HCT116 (cell line): ENCODE results near the gene LRRC74A. TPM values are rescaled to one million over a fixed set of nuclear protein-coding genes. Genes with fewer than 3 reads are reported as not detected.

Experiments used
- ATAC-seq: fragments of 200-7000 bp; cut with Tn5 transposase; 2 replicates; pipeline ENCODE4 v1.9.1; 2020; ENCODE audit warnings: mild to moderate bottlenecking, moderate library complexity
- BruUV-seq: library from RNA; stranded (reverse); fragments of 400-500 nt; replicated peaks from 2 replicates; lab custom pipeline; 2021; lab: Mats Ljungman, UMichigan
- CTCF ChIA-PET: fragments of 300-600 bp; sonication (Branson Sonifier 250); formaldehyde crosslinking; loops from one replicate; lab custom pipeline; 2021; ENCODE audit warnings: antibody characterized with exemption; lab: Charles Lee
- POLR2A ChIA-PET: fragments of 300-600, 350-600 bp; sonication (Branson Sonifier 250); formaldehyde crosslinking; loops from one replicate; lab custom pipeline; 2021; ENCODE audit warnings: antibody characterized with exemption; lab: Charles Lee
- RAD21 ChIA-PET, 2 experiments: fragments of 300-600 bp; sonication (Branson Sonifier 250); formaldehyde crosslinking; loops; one replicate each; lab custom pipeline; 2023; ENCODE audit warnings: low total read pairs in 2 of 2; ENCODE audit not compliant: uncharacterized antibody in 2 of 2, unreplicated experiment in 2 of 2, low non-redundant PET in 1 of 2; lab: Charles Lee
- DNase-seq: peaks from one replicate; pipeline ENCODE4 v3.0.0-alpha.2; 2010; ENCODE audit warnings: low read depth, low spot score
- H2AFZ ChIP-seq: fragments of 200-600 bp; shearing (Covaris generic), sonication (generic); 2 replicates; pipeline ENCODE4 v1.6.1; 2017; ENCODE audit warnings: low read depth, mixed run types, mixed read lengths, antibody characterized with exemption, low read length; ENCODE audit not compliant: poor library complexity, severe bottlenecking
- H3K27ac ChIP-seq: 2 replicates; pipeline ENCODE4 v1.5.1; 2012; ENCODE audit warnings: low read depth, low read length
- H3K27me3 ChIP-seq: fragments of 200-600 bp; sonication (generic); 2 replicates; pipeline ENCODE4 v1.6.1; 2016; ENCODE audit warnings: mixed run types, low read length, mixed read lengths; ENCODE audit not compliant: insufficient read depth
- H3K36me3 ChIP-seq, 2 experiments: fragments of 200-500 bp in 1 of 2; fragments of 200-600 bp in 1 of 2; sonication (Bioruptor generic) in 1 of 2; sonication (generic) in 1 of 2; 2 replicates each; pipeline versions ENCODE4 v1.5.1 to v1.6.1; 2014 to 2016; ENCODE audit warnings: low read length in 2 of 2, inconsistent platforms in 1 of 2, mixed read lengths in 1 of 2, mixed run types in 1 of 2; ENCODE audit not compliant: insufficient read depth in 2 of 2, control insufficient read depth in 1 of 2
- H3K4me1 ChIP-seq, 2 experiments: fragments of 200-600 bp in 1 of 2; sonication (generic) in 1 of 2; 2 replicates each; pipeline versions ENCODE4 v1.5.1 to v1.6.1; 2012 to 2017; ENCODE audit warnings: low read length in 2 of 2, inconsistent platforms in 1 of 2, mild to moderate bottlenecking in 1 of 2, mixed read lengths in 1 of 2, mixed run types in 1 of 2, moderate library complexity in 1 of 2; ENCODE audit not compliant: insufficient read depth in 2 of 2, control insufficient read depth in 1 of 2
- H3K4me2 ChIP-seq: fragments of 200-600 bp; sonication (generic); 2 replicates; pipeline ENCODE4 v1.6.1; 2017; ENCODE audit warnings: mixed run types, low read length, mixed read lengths
- H3K4me3 ChIP-seq, 2 experiments: fragments of 200-600 bp in 1 of 2; sonication (generic) in 1 of 2; replicated peaks in 1 of 2; 2 replicates each; pipeline ENCODE4 v1.5.1; 2011 to 2016; ENCODE audit warnings: low read length in 2 of 2, control low read depth in 1 of 2, low read depth in 1 of 2, mild to moderate bottlenecking in 1 of 2, mixed read lengths in 1 of 2, mixed run types in 1 of 2
- H3K79me2 ChIP-seq: fragments of 200-600 bp; sonication (generic); 2 replicates; pipeline ENCODE4 v1.6.1; 2017; ENCODE audit warnings: mild to moderate bottlenecking, mixed run types, low read length, moderate library complexity, mixed read lengths; ENCODE audit not compliant: insufficient read depth
- H3K9ac ChIP-seq: fragments of 200-600 bp; sonication (generic); 2 replicates; pipeline ENCODE4 v1.6.1; 2016; ENCODE audit warnings: low read length, mixed read lengths
- H3K9me2 ChIP-seq: fragments of 200-600 bp; sonication (generic), shearing (Covaris generic); 2 replicates; pipeline ENCODE4 v1.6.1; 2017; ENCODE audit warnings: mixed run types, mild to moderate bottlenecking, moderate library complexity; ENCODE audit not compliant: insufficient read depth
- H3K9me3 ChIP-seq, 2 experiments: fragments of 200-500 bp in 1 of 2; fragments of 200-600 bp in 1 of 2; sonication (Bioruptor generic) in 1 of 2; sonication (generic) in 1 of 2; 2 replicates each; pipeline ENCODE4 v1.6.1; 2014 to 2017; ENCODE audit warnings: low read length in 2 of 2, mixed read lengths in 2 of 2, inconsistent platforms in 1 of 2, low read depth in 1 of 2, mild to moderate bottlenecking in 1 of 2, mixed run types in 1 of 2, moderate library complexity in 1 of 2; ENCODE audit not compliant: control insufficient read depth in 1 of 2, insufficient read depth in 1 of 2
- H4K20me1 ChIP-seq: fragments of 200-600 bp; sonication (generic), shearing (Covaris generic); 2 replicates; pipeline ENCODE4 v1.6.1; 2017; ENCODE audit warnings: mixed run types, mild to moderate bottlenecking, moderate library complexity; ENCODE audit not compliant: insufficient read depth
- ATF3 ChIP-seq: IDR thresholded peaks from 2 replicates; pipeline ENCODE4 v1.6.1; 2012
- CBX3 ChIP-seq: IDR thresholded peaks from 2 replicates; pipeline ENCODE4 v1.6.1; 2012; ENCODE audit warnings: low read depth
- CTCF ChIP-seq, 3 experiments: fragments of 200-600 bp in 1 of 3; sonication (generic) in 1 of 3; IDR thresholded peaks in 2 of 3; conservative IDR thresholded peaks in 1 of 3; 2 replicates each; pipeline ENCODE4 v1.5.1; 2012 to 2017; ENCODE audit warnings: low read depth in 2 of 3, low read length in 2 of 3, antibody characterized with exemption in 1 of 3, borderline replicate concordance in 1 of 3, control low read depth in 1 of 3, mild to moderate bottlenecking in 1 of 3, mixed read lengths in 1 of 3, mixed run types in 1 of 3, moderate library complexity in 1 of 3; ENCODE audit not compliant: insufficient read depth in 1 of 3
- ELF1 ChIP-seq: IDR thresholded peaks from 2 replicates; pipeline ENCODE4 v1.6.1; 2012; ENCODE audit warnings: low read depth, borderline replicate concordance
- EZH2 ChIP-seq: fragments of 200-600 bp; sonication (generic); IDR thresholded peaks from 2 replicates; pipeline ENCODE4 v1.6.1; 2017; ENCODE audit warnings: antibody characterized with exemption, mixed run types
- FOSL1 ChIP-seq: IDR thresholded peaks from 2 replicates; pipeline ENCODE4 v1.6.1; 2012; ENCODE audit warnings: low read depth
- JUND ChIP-seq: IDR thresholded peaks from 2 replicates; pipeline ENCODE4 v1.6.1; 2012
- POLR2A ChIP-seq: IDR thresholded peaks from 2 replicates; pipeline ENCODE4 v1.7.0; 2011; ENCODE audit warnings: borderline replicate concordance; ENCODE audit not compliant: insufficient read depth, insufficient read length; ENCODE audit errors: extremely low read depth
- POLR2AphosphoS5 ChIP-seq: IDR thresholded peaks from 2 replicates; pipeline ENCODE4 v1.6.1; 2011; ENCODE audit warnings: mild to moderate bottlenecking, low read depth, low read length, moderate library complexity
- RAD21 ChIP-seq: IDR thresholded peaks from 2 replicates; pipeline ENCODE4 v1.6.1; 2012; ENCODE audit warnings: low read depth, mild to moderate bottlenecking
- SIN3A ChIP-seq: IDR thresholded peaks from 2 replicates; pipeline ENCODE4 v1.6.1; 2012; ENCODE audit warnings: low read depth
- SP1 ChIP-seq: IDR thresholded peaks from 2 replicates; pipeline ENCODE4 v1.6.1; 2012; ENCODE audit warnings: low read depth
- SRF ChIP-seq: IDR thresholded peaks from 2 replicates; pipeline ENCODE4 v1.6.1; 2012; ENCODE audit warnings: low read depth
- TCF7L2 ChIP-seq: IDR thresholded peaks from 2 replicates; pipeline ENCODE4 v1.7.0; 2011; ENCODE audit warnings: borderline replicate concordance, inconsistent platforms; ENCODE audit not compliant: insufficient read depth, insufficient read length; ENCODE audit errors: extremely low read depth
- ZNF274 ChIP-seq: fragments of 200-500 bp; sonication (Bioruptor generic); IDR thresholded peaks from 2 replicates; pipeline ENCODE4 v1.6.1; 2014; ENCODE audit warnings: mild to moderate bottlenecking, low read depth, low read length, inconsistent platforms
- intact Hi-C: fragments of 100-400 bp; cut with micrococcal nuclease; formaldehyde crosslinking; loops from 2 replicates; pipeline ENCODE4 v1.10.0; 2022
- total RNA-seq: library from RNA; stranded (reverse); gene quantifications from one replicate; pipeline ENCODE4 v1.2.1, GENCODE V29; 2021; ENCODE audit not compliant: unreplicated experiment
- TF ChIP-seq, protein P1 (sequence below): IDR thresholded peaks from 2 replicates; pipeline ENCODE4 v1.6.1; 2012; ENCODE audit warnings: low read depth
- TF ChIP-seq, protein P2 (sequence below): IDR thresholded peaks from 2 replicates; pipeline ENCODE4 v1.6.1; 2011; ENCODE audit warnings: mild to moderate bottlenecking, low read length, moderate library complexity; ENCODE audit not compliant: insufficient replicate concordance; ENCODE audit errors: extremely low read depth

Gene LRRC74A
- total RNA-seq, 1 experiment from 2014 or later, result not detected

DNA sequence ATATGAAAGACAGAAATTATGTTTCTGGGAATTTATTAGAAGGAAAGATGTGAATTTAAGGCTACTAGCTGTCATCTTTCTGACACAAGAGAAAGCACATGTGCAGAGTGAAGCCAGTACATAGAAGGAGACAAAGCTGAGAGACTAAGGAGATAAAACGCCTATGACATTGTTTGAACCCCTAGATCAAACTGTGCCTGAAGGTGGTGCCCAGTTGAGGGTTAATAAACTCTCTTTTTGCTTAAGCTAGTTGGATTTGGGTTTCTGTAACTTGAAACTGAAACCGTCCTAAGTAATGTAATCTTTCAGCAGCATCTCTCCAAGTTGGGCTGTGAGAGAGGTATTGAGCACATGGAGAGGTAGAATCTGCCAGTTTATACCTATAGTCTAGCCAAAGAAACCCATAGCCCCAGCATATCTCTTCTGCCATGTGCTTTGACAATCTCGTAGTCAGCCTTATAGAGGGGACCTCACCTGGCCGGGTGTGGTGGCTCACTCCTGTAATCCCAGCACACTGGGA, 84.2 kb downstream of the LRRC74A start:
- Histone ChIP-seq H2AFZ (no peak overlapping the region), H3K9ac (no peak overlapping the region), H3K27me3 (no peaks in the 10 kb centered on the region), H3K4me1 (peaks cover 40 to 57% of the 10 kb centered on the region in 2 experiments), H3K79me2 (no peaks in the 10 kb centered on the region), H3K9me3 (no peaks in the 10 kb centered on the region), H4K20me1 (no peaks in the 10 kb centered on the region), H3K4me3 (no peak overlapping the region), H3K4me2 (no peak overlapping the region), H3K9me2 (no peaks in the 10 kb centered on the region), H3K36me3 (no peaks in the 10 kb centered on the region), H3K27ac (no peak overlapping the region)
- ChIA-PET RAD21 (no interaction called here), POLR2A (no interaction called here), CTCF (interaction anchor here (1.1 to 4.3 kb wide), 3 partner anchors 35 to 160 kb away, joined by 3 to 24 read pairs (median 3); no protein-coding TSS in a partner anchor)
- ATAC-seq (no peak), DNase-seq (no peak)
- intact Hi-C loops, result loop anchor here (10.0 kb wide), 1 partner anchor 114 kb away; the partner anchor contains the start of gene IRF2BPL
- no TSS peak for BruUV-seq
- no peak for TF ChIP-seq CTCF (IDR thresholded peaks at IDR 0.05 in 2 of 3, conservative IDR thresholded peaks at IDR 0.05 in 1 of 3; ENCODE audit: borderline replicate concordance in 1 of 3, insufficient read depth in 1 of 3, low read depth in 2 of 3, low read length in 2 of 3)
- no peak for TF ChIP-seq POLR2AphosphoS5
- no peak for TF ChIP-seq SRF
- TF ChIP-seq, protein P1, sequence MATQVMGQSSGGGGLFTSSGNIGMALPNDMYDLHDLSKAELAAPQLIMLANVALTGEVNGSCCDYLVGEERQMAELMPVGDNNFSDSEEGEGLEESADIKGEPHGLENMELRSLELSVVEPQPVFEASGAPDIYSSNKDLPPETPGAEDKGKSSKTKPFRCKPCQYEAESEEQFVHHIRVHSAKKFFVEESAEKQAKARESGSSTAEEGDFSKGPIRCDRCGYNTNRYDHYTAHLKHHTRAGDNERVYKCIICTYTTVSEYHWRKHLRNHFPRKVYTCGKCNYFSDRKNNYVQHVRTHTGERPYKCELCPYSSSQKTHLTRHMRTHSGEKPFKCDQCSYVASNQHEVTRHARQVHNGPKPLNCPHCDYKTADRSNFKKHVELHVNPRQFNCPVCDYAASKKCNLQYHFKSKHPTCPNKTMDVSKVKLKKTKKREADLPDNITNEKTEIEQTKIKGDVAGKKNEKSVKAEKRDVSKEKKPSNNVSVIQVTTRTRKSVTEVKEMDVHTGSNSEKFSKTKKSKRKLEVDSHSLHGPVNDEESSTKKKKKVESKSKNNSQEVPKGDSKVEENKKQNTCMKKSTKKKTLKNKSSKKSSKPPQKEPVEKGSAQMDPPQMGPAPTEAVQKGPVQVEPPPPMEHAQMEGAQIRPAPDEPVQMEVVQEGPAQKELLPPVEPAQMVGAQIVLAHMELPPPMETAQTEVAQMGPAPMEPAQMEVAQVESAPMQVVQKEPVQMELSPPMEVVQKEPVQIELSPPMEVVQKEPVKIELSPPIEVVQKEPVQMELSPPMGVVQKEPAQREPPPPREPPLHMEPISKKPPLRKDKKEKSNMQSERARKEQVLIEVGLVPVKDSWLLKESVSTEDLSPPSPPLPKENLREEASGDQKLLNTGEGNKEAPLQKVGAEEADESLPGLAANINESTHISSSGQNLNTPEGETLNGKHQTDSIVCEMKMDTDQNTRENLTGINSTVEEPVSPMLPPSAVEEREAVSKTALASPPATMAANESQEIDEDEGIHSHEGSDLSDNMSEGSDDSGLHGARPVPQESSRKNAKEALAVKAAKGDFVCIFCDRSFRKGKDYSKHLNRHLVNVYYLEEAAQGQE, result no peak
- TF ChIP-seq CBX3, result no peak
- no peak for TF ChIP-seq FOSL1
- TF ChIP-seq RAD21, result no peak
- TF ChIP-seq ZNF274, result no peak
- TF ChIP-seq POLR2A, result no peak
- TF ChIP-seq ATF3, result no peak
- TF ChIP-seq, protein P2, sequence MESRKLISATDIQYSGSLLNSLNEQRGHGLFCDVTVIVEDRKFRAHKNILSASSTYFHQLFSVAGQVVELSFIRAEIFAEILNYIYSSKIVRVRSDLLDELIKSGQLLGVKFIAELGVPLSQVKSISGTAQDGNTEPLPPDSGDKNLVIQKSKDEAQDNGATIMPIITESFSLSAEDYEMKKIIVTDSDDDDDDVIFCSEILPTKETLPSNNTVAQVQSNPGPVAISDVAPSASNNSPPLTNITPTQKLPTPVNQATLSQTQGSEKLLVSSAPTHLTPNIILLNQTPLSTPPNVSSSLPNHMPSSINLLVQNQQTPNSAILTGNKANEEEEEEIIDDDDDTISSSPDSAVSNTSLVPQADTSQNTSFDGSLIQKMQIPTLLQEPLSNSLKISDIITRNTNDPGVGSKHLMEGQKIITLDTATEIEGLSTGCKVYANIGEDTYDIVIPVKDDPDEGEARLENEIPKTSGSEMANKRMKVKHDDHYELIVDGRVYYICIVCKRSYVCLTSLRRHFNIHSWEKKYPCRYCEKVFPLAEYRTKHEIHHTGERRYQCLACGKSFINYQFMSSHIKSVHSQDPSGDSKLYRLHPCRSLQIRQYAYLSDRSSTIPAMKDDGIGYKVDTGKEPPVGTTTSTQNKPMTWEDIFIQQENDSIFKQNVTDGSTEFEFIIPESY, result no peak
- no peak for TF ChIP-seq ELF1
- TF ChIP-seq SIN3A, result no peak
- no peak for TF ChIP-seq JUND
- TF ChIP-seq EZH2, result no peak
- TF ChIP-seq SP1, result no peak
- no peak for TF ChIP-seq TCF7L2
